ENCODE measurements around the gene RGS17.

DNA sequence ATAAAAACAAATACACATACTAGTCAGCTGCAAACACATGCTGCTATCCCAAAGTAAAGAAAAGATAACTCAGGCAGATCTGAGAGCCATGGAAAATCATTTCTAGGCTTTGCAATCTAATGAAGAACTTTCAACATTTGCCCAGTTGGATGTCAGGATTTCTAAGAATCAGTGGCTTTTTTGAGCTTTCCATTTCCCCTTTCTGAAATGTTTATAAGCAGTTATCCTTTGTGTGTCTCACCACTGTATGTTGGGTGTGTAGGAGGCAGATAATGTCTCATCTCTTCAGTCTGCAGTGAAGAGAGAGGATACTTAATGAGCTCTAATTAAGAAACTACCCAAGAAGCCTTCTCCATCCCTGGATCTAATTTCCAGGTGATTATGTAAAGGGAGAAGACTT lies 43.6 kb downstream of the RGS17 start:
- no peak for TF ChIP-seq ZNF747 (tag by site-specific recombination; IDR thresholded peaks at IDR 0.05)
- TF ChIP-seq, protein P1, sequence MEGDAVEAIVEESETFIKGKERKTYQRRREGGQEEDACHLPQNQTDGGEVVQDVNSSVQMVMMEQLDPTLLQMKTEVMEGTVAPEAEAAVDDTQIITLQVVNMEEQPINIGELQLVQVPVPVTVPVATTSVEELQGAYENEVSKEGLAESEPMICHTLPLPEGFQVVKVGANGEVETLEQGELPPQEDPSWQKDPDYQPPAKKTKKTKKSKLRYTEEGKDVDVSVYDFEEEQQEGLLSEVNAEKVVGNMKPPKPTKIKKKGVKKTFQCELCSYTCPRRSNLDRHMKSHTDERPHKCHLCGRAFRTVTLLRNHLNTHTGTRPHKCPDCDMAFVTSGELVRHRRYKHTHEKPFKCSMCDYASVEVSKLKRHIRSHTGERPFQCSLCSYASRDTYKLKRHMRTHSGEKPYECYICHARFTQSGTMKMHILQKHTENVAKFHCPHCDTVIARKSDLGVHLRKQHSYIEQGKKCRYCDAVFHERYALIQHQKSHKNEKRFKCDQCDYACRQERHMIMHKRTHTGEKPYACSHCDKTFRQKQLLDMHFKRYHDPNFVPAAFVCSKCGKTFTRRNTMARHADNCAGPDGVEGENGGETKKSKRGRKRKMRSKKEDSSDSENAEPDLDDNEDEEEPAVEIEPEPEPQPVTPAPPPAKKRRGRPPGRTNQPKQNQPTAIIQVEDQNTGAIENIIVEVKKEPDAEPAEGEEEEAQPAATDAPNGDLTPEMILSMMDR (tag by site-specific recombination; IDR thresholded peaks at IDR 0.05): no peak
- TF ChIP-seq IKZF3 (tag by site-specific recombination; IDR thresholded peaks at IDR 0.05): no peak
- TF ChIP-seq HOXA7 (CRISPR knock-in tag; IDR thresholded peaks at IDR 0.05; ENCODE audit: borderline replicate concordance): no peak
- TF ChIP-seq ZNF571 (tag by site-specific recombination; IDR thresholded peaks at IDR 0.05): no peak
- TF ChIP-seq ZNF660 (tag by site-specific recombination; IDR thresholded peaks at IDR 0.05): no peak
- TF ChIP-seq, protein P2, sequence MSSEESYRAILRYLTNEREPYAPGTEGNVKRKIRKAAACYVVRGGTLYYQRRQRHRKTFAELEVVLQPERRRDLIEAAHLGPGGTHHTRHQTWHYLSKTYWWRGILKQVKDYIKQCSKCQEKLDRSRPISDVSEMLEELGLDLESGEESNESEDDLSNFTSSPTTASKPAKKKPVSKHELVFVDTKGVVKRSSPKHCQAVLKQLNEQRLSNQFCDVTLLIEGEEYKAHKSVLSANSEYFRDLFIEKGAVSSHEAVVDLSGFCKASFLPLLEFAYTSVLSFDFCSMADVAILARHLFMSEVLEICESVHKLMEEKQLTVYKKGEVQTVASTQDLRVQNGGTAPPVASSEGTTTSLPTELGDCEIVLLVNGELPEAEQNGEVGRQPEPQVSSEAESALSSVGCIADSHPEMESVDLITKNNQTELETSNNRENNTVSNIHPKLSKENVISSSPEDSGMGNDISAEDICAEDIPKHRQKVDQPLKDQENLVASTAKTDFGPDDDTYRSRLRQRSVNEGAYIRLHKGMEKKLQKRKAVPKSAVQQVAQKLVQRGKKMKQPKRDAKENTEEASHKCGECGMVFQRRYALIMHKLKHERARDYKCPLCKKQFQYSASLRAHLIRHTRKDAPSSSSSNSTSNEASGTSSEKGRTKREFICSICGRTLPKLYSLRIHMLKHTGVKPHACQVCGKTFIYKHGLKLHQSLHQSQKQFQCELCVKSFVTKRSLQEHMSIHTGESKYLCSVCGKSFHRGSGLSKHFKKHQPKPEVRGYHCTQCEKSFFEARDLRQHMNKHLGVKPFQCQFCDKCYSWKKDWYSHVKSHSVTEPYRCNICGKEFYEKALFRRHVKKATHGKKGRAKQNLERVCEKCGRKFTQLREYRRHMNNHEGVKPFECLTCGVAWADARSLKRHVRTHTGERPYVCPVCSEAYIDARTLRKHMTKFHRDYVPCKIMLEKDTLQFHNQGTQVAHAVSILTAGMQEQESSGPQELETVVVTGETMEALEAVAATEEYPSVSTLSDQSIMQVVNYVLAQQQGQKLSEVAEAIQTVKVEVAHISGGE (tag by site-specific recombination; conservative IDR thresholded peaks at IDR 0.05; ENCODE audit: low read depth): no peak
- TF ChIP-seq ZIC2 (tag by site-specific recombination; IDR thresholded peaks at IDR 0.05): no peak
